HG03571 (cell line): Measurements from ENCODE around the gene SAMD7.

Source experiments
- ATAC-seq: cut with Tn5 transposase; IDR thresholded peaks from one replicate; pipeline ENCODE4 v1.9.1; 2021; ENCODE audit not compliant: unreplicated experiment

SAMD7 gene

GRCh38 chr3:169907476-169907875 lies 3.9 kb upstream of the SAMD7 start:
- ATAC-seq: no peak

- no peak for ATAC-seq
Observed at GRCh38 chr3:169907944-169908343, 3.4 kb upstream of the SAMD7 start.

- no peak for ATAC-seq
Observed at GRCh38 chr3:169913323-169913722, 2.0 kb downstream of the SAMD7 start.

- ATAC-seq: no peak
Observed at GRCh38 chr3:169914321-169914720, 2.9 kb downstream of the SAMD7 start.

GRCh38 chr3:169923189-169923588 lies 11.8 kb downstream of the SAMD7 start:
- no peak for ATAC-seq

- ATAC-seq: no peak
Observed at GRCh38 chr3:169923831-169924230, 12.5 kb downstream of the SAMD7 start.

- ATAC-seq: no peak
Observed at GRCh38 chr3:169929830-169930519, 18.6 kb downstream of the SAMD7 start.

- no peak for ATAC-seq
Observed at GRCh38 chr3:169930843-169931242, 19.5 kb downstream of the SAMD7 start.

- ATAC-seq: peak; percentile 97
Observed at GRCh38 chr3:169931747-169932520, 20.6 kb downstream of the SAMD7 start.

- no peak for ATAC-seq
Observed at GRCh38 chr3:169939320-169939719, 27.9 kb downstream of the SAMD7 start.

- ATAC-seq: no peak
Observed at GRCh38 chr3:169939751-169940150, 28.4 kb downstream of the SAMD7 start.

GRCh38 chr3:169940470-169941181 lies 29.3 kb downstream of the SAMD7 start:
- ATAC-seq: peak; percentile 82

GRCh38 chr3:169945313-169945712 lies 33.9 kb downstream of the SAMD7 start:
- ATAC-seq: peak; percentile 78

GRCh38 chr3:169946336-169946735 lies 35.0 kb downstream of the SAMD7 start:
- no peak for ATAC-seq

- no peak for ATAC-seq
Observed at GRCh38 chr3:169948559-169949448, 37.4 kb downstream of the SAMD7 start.

GRCh38 chr3:169952045-169952444 lies 40.7 kb downstream of the SAMD7 start:
- ATAC-seq: no peak

- no peak for ATAC-seq
Observed at GRCh38 chr3:169953462-169954141, 42.2 kb downstream of the SAMD7 start.

GRCh38 chr3:169954142-169954756 lies 42.9 kb downstream of the SAMD7 start:
- ATAC-seq: no peak

GRCh38 chr3:169955406-169955805 lies 44.0 kb downstream of the SAMD7 start:
- ATAC-seq: no peak

- no peak for ATAC-seq
Observed at GRCh38 chr3:169964176-169964575, 52.8 kb downstream of the SAMD7 start.
